Panc1 (cell line): Measurements from ENCODE around the gene UGT2B10. TPM values are rescaled to one million over a fixed set of nuclear protein-coding genes. Genes with fewer than 3 reads are reported as not detected.

ENCODE experiments used
- ATAC-seq: fragments of 200-7000 bp; cut with Tn5 transposase; 2 replicates; pipeline ENCODE4 v1.9.1; 2020; ENCODE audit warnings: mild to moderate bottlenecking, moderate library complexity
- BruUV-seq: library from RNA; stranded (reverse); fragments of 400-500 nt; replicated peaks from 2 replicates; lab custom pipeline; 2021; lab: Mats Ljungman, UMichigan
- CTCF ChIA-PET: fragments of 300-600 bp; sonication (Branson Sonifier 250); formaldehyde crosslinking; loops from one replicate; lab custom pipeline; 2022; ENCODE audit warnings: antibody characterized with exemption; lab: Charles Lee
- POLR2A ChIA-PET: fragments of 300-600 bp; sonication (Branson Sonifier 250); formaldehyde crosslinking; loops from one replicate; lab custom pipeline; 2022; ENCODE audit warnings: antibody characterized with exemption; lab: Charles Lee
- DNase-seq: peaks from one replicate; pipeline ENCODE4 v3.0.0-alpha.2; 2010; ENCODE audit warnings: low read depth, low spot score
- H3K27ac ChIP-seq: 2 replicates; pipeline ENCODE4 v1.5.1; 2011; ENCODE audit warnings: mild to moderate bottlenecking, low read length, inconsistent platforms
- H3K27me3 ChIP-seq: fragments of 200-500 bp; sonication (Bioruptor generic); 2 replicates; pipeline ENCODE4 v1.6.0; 2014; ENCODE audit warnings: low read length, inconsistent platforms; ENCODE audit not compliant: control insufficient read depth, insufficient read depth
- H3K36me3 ChIP-seq: fragments of 200-500 bp; sonication (Bioruptor generic); 2 replicates; pipeline ENCODE4 v1.5.1; 2014; ENCODE audit warnings: inconsistent platforms, mild to moderate bottlenecking, low read length, moderate library complexity; ENCODE audit not compliant: control insufficient read depth, insufficient read depth
- H3K4me1 ChIP-seq: 2 replicates; pipeline ENCODE4 v1.5.1; 2011; ENCODE audit warnings: inconsistent platforms, mild to moderate bottlenecking, low read length, moderate library complexity; ENCODE audit not compliant: control insufficient read depth, insufficient read depth
- H3K4me3 ChIP-seq, 2 experiments: 2 replicates each; pipeline ENCODE4 v1.5.1; 2011 to 2012; ENCODE audit warnings: low read depth in 2 of 2, low read length in 2 of 2, mild to moderate bottlenecking in 2 of 2, inconsistent platforms in 1 of 2, moderate library complexity in 1 of 2
- H3K9me3 ChIP-seq: fragments of 200-500 bp; sonication (Bioruptor generic); 2 replicates; pipeline ENCODE4 v1.5.1; 2014; ENCODE audit warnings: low read depth, mild to moderate bottlenecking, inconsistent platforms, low read length, moderate library complexity; ENCODE audit not compliant: control insufficient read depth, insufficient read depth
- POLR2AphosphoS5 ChIP-seq: IDR thresholded peaks from 2 replicates; pipeline ENCODE4 v1.6.1; 2012; ENCODE audit warnings: mild to moderate bottlenecking, low read depth, low read length, moderate library complexity
- REST ChIP-seq, 2 experiments: IDR thresholded peaks; 2 replicates each; pipeline ENCODE4 v1.6.1; 2011 to 2012; ENCODE audit warnings: low read depth in 2 of 2, control low read depth in 1 of 2, low read length in 1 of 2, mild to moderate bottlenecking in 1 of 2, moderate library complexity in 1 of 2; ENCODE audit not compliant: insufficient read depth in 1 of 2
- SIN3A ChIP-seq: IDR thresholded peaks from 2 replicates; pipeline ENCODE4 v1.6.1; 2012; ENCODE audit warnings: low read depth, mild to moderate bottlenecking, low read length, moderate library complexity, borderline replicate concordance; ENCODE audit not compliant: insufficient read depth
- TCF7L2 ChIP-seq: IDR thresholded peaks from 2 replicates; pipeline ENCODE4 v1.6.1; 2011; ENCODE audit warnings: mild to moderate bottlenecking, low read depth, low read length, inconsistent platforms
- in situ Hi-C: cut with HindIII; loops from 2 replicates; pipeline ENCODE4 v1.10.0; 2016; ENCODE audit warnings: low sequenced_read_pairs, low pct_unique_long_range_greater_than_20kb
- intact Hi-C: fragments of 100-400 bp; cut with micrococcal nuclease; formaldehyde crosslinking; loops from one replicate; pipeline ENCODE4 v1.10.0; 2022; ENCODE audit not compliant: unreplicated experiment
- total RNA-seq: library from RNA; stranded (reverse); gene quantifications from one replicate; pipeline ENCODE4 v1.2.1, GENCODE V29; 2021; ENCODE audit not compliant: unreplicated experiment
- TF ChIP-seq, protein P1 (sequence below): fragments of 450-650 bp; IDR thresholded peaks from 2 replicates; pipeline ENCODE4 v1.5.1; 2017; ENCODE audit warnings: mild to moderate bottlenecking

The UGT2B10 gene
- total RNA-seq, 1 experiment from 2014 or later: not detected

DNA sequence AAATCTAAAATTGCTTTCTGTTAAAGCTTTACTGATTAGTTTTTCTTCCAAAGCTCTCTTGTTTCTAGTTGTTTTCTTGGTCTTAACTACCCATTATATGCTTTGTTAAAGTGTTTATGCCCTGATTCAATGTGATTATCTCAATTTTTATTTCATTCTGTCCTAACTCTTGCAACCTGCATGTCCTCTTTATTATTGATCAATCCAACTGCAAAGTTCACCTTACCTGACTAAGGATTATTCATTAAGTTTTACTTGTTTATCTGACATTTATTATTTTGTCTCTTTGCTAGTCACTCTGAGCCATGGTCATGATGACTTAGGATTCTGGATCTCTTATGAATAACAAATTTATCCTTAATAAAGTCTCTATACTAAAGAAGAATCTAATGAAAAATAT lies 15.8 kb downstream of the UGT2B10 start:
- no peaks in the 10 kb centered on the region for H3K9me3 ChIP-seq
- TF ChIP-seq SIN3A (no peak), POLR2AphosphoS5 (no peak), REST (IDR thresholded peaks at IDR 0.05; ENCODE audit: insufficient read depth in 1 of 2, low read depth in 2 of 2, low read length in 1 of 2) (no peak), TCF7L2 (no peak)
- TF ChIP-seq, protein P1, sequence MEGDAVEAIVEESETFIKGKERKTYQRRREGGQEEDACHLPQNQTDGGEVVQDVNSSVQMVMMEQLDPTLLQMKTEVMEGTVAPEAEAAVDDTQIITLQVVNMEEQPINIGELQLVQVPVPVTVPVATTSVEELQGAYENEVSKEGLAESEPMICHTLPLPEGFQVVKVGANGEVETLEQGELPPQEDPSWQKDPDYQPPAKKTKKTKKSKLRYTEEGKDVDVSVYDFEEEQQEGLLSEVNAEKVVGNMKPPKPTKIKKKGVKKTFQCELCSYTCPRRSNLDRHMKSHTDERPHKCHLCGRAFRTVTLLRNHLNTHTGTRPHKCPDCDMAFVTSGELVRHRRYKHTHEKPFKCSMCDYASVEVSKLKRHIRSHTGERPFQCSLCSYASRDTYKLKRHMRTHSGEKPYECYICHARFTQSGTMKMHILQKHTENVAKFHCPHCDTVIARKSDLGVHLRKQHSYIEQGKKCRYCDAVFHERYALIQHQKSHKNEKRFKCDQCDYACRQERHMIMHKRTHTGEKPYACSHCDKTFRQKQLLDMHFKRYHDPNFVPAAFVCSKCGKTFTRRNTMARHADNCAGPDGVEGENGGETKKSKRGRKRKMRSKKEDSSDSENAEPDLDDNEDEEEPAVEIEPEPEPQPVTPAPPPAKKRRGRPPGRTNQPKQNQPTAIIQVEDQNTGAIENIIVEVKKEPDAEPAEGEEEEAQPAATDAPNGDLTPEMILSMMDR: no peak
- H3K27ac ChIP-seq: no peak overlapping the region
- BruUV-seq: no TSS peak
- H3K4me1 ChIP-seq: no peaks in the 10 kb centered on the region
- no peaks in the 10 kb centered on the region for H3K36me3 ChIP-seq
- no peak for ATAC-seq
- ChIA-PET CTCF (no interaction called here), POLR2A (no interaction called here)
- in situ Hi-C loops: no loop called here
- DNase-seq: no peak
- no peaks in the 10 kb centered on the region for H3K27me3 ChIP-seq
- no peak overlapping the region for H3K4me3 ChIP-seq
- intact Hi-C loops: no loop called here

DNA sequence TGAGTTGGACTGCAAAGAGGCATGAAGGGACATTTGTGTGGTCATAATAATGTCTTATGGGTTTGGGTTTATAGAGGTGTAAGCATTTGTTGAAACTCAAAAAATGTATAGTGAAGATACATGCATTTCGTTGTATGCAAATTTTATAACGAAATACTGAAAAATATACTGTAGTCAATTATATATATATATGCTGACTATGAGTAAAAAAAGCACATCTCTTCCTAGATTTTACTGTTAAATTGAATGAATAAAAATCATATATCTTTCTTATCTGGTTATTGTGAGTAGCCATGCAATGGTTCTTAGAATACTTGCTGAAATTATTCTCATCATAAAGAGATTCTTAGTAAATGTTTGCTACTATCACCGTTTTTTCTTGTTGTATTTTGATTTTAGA lies 34.5 kb downstream of the UGT2B10 start:
- intact Hi-C loops (no loop called here), in situ Hi-C loops (no loop called here)
- BruUV-seq: no TSS peak
- no peaks in the 10 kb centered on the region for H3K4me1 ChIP-seq
- no peak for ATAC-seq
- H3K27ac ChIP-seq: no peak overlapping the region
- no peaks in the 10 kb centered on the region for H3K27me3 ChIP-seq
- ChIA-PET CTCF (no interaction called here), POLR2A (no interaction called here)
- H3K9me3 ChIP-seq: no peaks in the 10 kb centered on the region
- no peaks in the 10 kb centered on the region for H3K36me3 ChIP-seq
- no peak for DNase-seq
- no peak for TF ChIP-seq REST (IDR thresholded peaks at IDR 0.05; ENCODE audit: insufficient read depth in 1 of 2, low read depth in 2 of 2, low read length in 1 of 2)
- TF ChIP-seq TCF7L2: no peak
- TF ChIP-seq, protein P1: no peak
- TF ChIP-seq SIN3A: no peak
- TF ChIP-seq POLR2AphosphoS5: no peak
- no peak overlapping the region for H3K4me3 ChIP-seq
